ENCODE results near the gene LTC4S.
"Not testable (repeated sequence)": the region's sequence is repeated elsewhere in the genome, so short reads cannot be mapped to it uniquely, and the experiment has no call there.

The LTC4S gene

DNA sequence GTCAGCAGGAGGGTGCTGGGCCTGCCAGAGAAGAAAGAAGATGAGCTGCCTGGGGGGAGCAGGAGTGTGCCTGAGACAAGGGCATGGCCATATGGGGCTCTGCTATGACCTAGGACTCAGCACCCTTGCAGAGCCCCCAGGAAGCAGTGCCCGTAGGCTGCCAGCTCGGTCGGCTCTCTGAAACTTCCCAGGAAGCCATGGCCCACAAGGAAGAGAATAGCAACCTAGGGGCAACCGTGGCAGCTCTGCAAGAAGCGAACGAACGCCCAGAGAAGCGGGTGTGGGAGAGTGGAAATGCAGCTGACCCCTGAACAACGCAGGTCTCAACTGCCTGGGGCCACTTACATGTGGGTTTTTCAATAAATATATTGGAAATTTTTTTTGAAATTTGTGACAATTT, 10.7 kb upstream of the LTC4S start:
- H3K9ac ChIP-seq (ENCODE audit: low read depth, low read length): no peak overlapping the region
- TF ChIP-seq EZH2 (IDR thresholded peaks at IDR 0.05; ENCODE audit: borderline replicate concordance, low read depth, low read length, severe bottlenecking) (no peak), CTCF (IDR thresholded peaks at IDR 0.05; ENCODE audit: borderline replicate concordance, extremely low read depth, low read length, poor library complexity, severe bottlenecking) (no peak)
- H3K27ac ChIP-seq (ENCODE audit: low read length): no peak overlapping the region
- no peak overlapping the region for H3K4me2 ChIP-seq (ENCODE audit: insufficient read depth, low read length)
- no peaks in the 10 kb centered on the region for H3K27me3 ChIP-seq (ENCODE audit: insufficient read depth, low read length, poor library complexity)
- DNase-seq (no peak), ATAC-seq (ENCODE audit: insufficient read depth, low read depth) (no peak)
- no peaks in the 10 kb centered on the region for H3K4me1 ChIP-seq (ENCODE audit: insufficient read depth, low read length)
- H2AFZ ChIP-seq (ENCODE audit: low read depth, low read length): no peak overlapping the region
- H3K79me2 ChIP-seq (ENCODE audit: insufficient read depth, low read length): no peaks in the 10 kb centered on the region
- H4K20me1 ChIP-seq (ENCODE audit: insufficient read depth, low read length): peaks cover 14% of the 10 kb centered on the region
- H3K36me3 ChIP-seq (ENCODE audit: insufficient read depth, low read length): peaks cover 28% of the 10 kb centered on the region
- H3K4me3 ChIP-seq (ENCODE audit: low read depth in 1 of 2, low read length in 2 of 2): no peak overlapping the region
- H3K9me3 ChIP-seq (ENCODE audit: insufficient read depth, low read length, severe bottlenecking): no peaks in the 10 kb centered on the region

GRCh38 chr5:179786861-179787260, 6.9 kb upstream of the LTC4S start:
- no peaks in the 10 kb centered on the region for H3K27me3 ChIP-seq (ENCODE audit: insufficient read depth, low read length, poor library complexity)
- TF ChIP-seq CTCF (IDR thresholded peaks at IDR 0.05; ENCODE audit: borderline replicate concordance, extremely low read depth, low read length, poor library complexity, severe bottlenecking) (no peak), EZH2 (IDR thresholded peaks at IDR 0.05; ENCODE audit: borderline replicate concordance, low read depth, low read length, severe bottlenecking) (no peak)
- no peak for DNase-seq
- no peak overlapping the region for H3K27ac ChIP-seq (ENCODE audit: low read length)
- no peaks in the 10 kb centered on the region for H3K9me3 ChIP-seq (ENCODE audit: insufficient read depth, low read length, severe bottlenecking)
- H3K9ac ChIP-seq (ENCODE audit: low read depth, low read length): no peak overlapping the region
- no peak overlapping the region for H2AFZ ChIP-seq (ENCODE audit: low read depth, low read length)
- H3K36me3 ChIP-seq (ENCODE audit: insufficient read depth, low read length): 0 out of 2 replicates have a peak, but pooled peaks cover 1% of the 10 kb centered on the region
- no peak overlapping the region for H3K4me2 ChIP-seq (ENCODE audit: insufficient read depth, low read length)
- no peak for ATAC-seq (ENCODE audit: insufficient read depth, low read depth)
- H4K20me1 ChIP-seq (ENCODE audit: insufficient read depth, low read length): 0 out of 2 replicates have a peak, but pooled peaks cover 3% of the 10 kb centered on the region
- no peaks in the 10 kb centered on the region for H3K79me2 ChIP-seq (ENCODE audit: insufficient read depth, low read length)
- H3K4me3 ChIP-seq (ENCODE audit: low read depth in 1 of 2, low read length in 2 of 2): no peak overlapping the region
- no peaks in the 10 kb centered on the region for H3K4me1 ChIP-seq (ENCODE audit: insufficient read depth, low read length)

- ATAC-seq (ENCODE audit: insufficient read depth, low read depth) (no peak), DNase-seq (no peak)
- Histone ChIP-seq H3K9ac (ENCODE audit: low read depth, low read length) (no peak overlapping the region), H3K4me2 (ENCODE audit: insufficient read depth, low read length) (no peak overlapping the region), H3K36me3 (ENCODE audit: insufficient read depth, low read length) (no peaks in the 10 kb centered on the region), H2AFZ (ENCODE audit: low read depth, low read length) (no peak overlapping the region), H3K4me1 (ENCODE audit: insufficient read depth, low read length) (no peaks in the 10 kb centered on the region), H4K20me1 (ENCODE audit: insufficient read depth, low read length) (no peaks in the 10 kb centered on the region), H3K9me3 (ENCODE audit: insufficient read depth, low read length, severe bottlenecking) (no peaks in the 10 kb centered on the region), H3K4me3 (ENCODE audit: low read depth in 1 of 2, low read length in 2 of 2) (no peak overlapping the region), H3K27me3 (ENCODE audit: insufficient read depth, low read length, poor library complexity) (no peaks in the 10 kb centered on the region), H3K27ac (ENCODE audit: low read length) (no peak overlapping the region), H3K79me2 (ENCODE audit: insufficient read depth, low read length) (no peaks in the 10 kb centered on the region)
- TF ChIP-seq EZH2 (IDR thresholded peaks at IDR 0.05; ENCODE audit: borderline replicate concordance, low read depth, low read length, severe bottlenecking): no peak
- TF ChIP-seq CTCF (IDR thresholded peaks at IDR 0.05; ENCODE audit: borderline replicate concordance, extremely low read depth, low read length, poor library complexity, severe bottlenecking): no peak
Observed at GRCh38 chr5:179788193-179788854, 5.5 kb upstream of the LTC4S start.

DNA sequence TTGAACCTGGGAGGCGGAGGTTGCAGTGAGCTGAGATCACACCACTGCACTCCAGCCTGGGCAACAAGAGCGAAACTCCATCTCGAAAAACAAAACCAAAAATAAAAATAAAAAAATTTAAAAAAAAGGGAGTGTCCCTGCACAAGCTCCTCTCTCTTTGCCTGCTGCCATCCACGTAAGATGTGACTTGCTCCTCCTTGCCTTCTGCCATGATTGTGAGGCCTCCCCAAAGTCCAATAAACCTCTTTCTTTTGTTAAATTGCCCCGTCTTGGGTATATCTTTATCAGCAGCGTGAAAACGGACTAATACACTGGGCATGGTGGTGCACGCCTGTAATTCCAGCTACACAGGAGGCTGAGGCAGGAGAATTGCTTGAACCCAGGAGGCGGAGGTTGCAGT, 4.5 kb upstream of the LTC4S start:
- not testable (repeated sequence) for H4K20me1 ChIP-seq (ENCODE audit: insufficient read depth, low read length); H3K79me2 ChIP-seq (ENCODE audit: insufficient read depth, low read length); H3K9me3 ChIP-seq (ENCODE audit: insufficient read depth, low read length, severe bottlenecking); H3K27me3 ChIP-seq (ENCODE audit: insufficient read depth, low read length, poor library complexity); H3K4me1 ChIP-seq (ENCODE audit: insufficient read depth, low read length); H3K4me3 ChIP-seq (ENCODE audit: low read depth in 1 of 2, low read length in 2 of 2); H3K27ac ChIP-seq (ENCODE audit: low read length); H3K9ac ChIP-seq (ENCODE audit: low read depth, low read length); H2AFZ ChIP-seq (ENCODE audit: low read depth, low read length); ATAC-seq (ENCODE audit: insufficient read depth, low read depth); DNase-seq; H3K4me2 ChIP-seq (ENCODE audit: insufficient read depth, low read length); H3K36me3 ChIP-seq (ENCODE audit: insufficient read depth, low read length)
